ENCODE measurements around the gene RPRML.
"Not testable (repeated sequence)": the region's sequence is repeated elsewhere in the genome, so short reads cannot be mapped to it uniquely, and the experiment has no call there.

Gene RPRML

DNA sequence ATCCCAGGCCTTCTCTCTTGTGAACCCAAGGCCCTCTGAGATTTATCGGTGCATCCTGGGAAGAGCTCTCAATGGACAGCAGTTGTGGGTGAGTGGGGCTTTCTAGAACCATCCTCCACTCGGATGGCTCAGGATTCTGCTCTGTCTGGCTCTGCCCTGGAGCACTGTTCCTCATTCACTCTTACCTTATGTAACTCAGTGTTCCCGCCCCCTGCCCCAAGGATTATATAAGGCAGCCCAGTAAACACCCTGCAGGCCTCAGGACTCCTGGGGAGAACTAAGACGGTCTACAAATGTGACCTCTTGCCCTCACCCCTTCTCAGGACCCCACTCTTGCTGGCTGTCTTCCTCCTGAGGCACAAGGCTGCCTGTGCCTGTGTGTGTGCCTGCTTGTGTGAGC lies 3.8 kb downstream of the RPRML start:
- DNase-seq = no peak

DNA sequence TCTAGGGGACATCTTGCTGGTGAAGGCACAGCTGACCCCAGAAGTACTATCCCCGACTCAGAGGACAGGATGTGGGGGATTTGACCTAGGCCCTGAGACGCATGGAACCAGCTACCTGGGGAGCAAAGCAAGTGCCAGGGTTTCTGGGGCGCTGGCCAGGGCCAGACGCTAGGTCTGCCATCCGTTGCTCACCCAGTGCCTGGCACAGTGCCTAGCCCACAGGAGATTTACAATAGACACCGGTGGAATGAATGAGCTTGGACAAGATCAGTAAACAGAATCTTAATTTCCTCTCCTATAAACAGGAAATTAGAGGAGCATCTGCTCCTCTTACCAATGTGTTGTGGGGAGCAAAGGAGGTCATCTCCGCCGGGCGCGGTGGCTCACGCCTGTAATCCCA lies 5.0 kb downstream of the RPRML start:
- no peak for DNase-seq

DNA sequence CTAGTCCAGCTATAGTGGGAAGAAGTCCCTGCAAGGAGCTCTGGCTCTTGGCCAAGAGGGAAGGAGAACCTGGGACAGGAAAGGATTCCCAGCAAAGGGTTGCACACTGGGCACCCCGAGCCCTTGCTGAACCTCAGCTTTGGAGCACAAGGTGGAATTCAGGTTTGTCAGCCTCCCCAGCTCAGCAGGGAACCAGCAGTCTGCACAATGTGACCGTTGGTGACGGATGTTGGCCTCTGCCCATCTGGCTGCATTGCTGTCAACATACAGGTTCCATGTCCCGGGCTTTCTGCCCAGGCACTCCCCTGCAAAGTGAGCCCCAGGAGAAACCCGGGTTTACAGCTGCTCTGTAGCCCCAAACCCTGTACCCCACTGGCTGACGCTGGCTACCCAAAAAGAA lies 6.7 kb downstream of the RPRML start:
- DNase-seq = no peak

DNA sequence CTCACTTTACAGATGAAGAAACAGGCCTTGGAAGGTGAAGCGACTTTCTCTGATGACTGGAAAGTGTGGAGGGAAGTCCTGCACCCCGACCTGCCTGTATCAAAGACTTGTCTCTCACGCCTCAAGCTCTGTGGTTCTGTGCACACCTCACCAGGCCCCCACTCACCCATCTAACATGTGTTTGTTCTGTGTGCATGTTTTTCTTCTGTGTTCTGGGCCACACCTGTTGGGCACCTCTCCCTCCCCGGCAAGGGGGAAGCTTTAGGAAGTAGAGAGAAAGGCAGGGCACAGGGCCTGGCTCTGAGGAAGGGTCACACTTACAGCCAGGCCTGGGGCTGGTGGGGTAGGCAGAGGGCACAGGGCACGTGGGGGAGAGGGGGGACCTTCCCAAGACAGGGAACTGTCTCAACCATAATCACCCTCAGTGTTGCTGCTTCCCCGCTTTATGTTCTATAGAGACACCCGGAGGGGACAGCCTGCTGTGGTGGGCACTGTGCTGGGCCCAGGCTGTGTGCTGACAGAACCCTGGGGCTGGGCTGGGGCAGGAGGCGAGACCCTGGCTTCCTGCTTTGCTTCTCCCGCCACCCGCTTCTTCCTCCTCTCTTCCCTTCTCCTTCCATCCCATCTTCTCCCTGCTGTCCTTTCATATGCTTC lies 7.3 kb downstream of the RPRML start:
- DNase-seq = no peak

DNA sequence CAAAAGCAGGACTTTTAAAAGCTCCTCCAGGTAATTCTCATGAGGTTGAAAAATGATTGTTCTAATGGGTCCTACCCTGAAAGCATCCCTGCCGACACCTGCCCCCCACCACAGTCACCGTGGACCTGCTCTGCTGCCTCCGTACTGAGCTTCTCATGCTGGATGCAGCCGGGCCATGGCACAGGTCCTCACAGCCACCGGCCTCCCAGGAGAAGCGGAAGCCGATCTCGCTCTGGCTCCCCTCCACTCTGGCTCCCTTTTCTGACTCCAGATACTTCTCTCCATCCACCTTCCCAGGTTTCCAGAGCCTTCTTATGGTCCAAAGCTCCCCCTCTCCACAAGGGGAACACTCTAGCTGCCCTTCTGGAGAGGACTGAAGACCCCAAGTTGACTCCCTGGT lies 10.2 kb downstream of the RPRML start:
- no peak for DNase-seq

DNA sequence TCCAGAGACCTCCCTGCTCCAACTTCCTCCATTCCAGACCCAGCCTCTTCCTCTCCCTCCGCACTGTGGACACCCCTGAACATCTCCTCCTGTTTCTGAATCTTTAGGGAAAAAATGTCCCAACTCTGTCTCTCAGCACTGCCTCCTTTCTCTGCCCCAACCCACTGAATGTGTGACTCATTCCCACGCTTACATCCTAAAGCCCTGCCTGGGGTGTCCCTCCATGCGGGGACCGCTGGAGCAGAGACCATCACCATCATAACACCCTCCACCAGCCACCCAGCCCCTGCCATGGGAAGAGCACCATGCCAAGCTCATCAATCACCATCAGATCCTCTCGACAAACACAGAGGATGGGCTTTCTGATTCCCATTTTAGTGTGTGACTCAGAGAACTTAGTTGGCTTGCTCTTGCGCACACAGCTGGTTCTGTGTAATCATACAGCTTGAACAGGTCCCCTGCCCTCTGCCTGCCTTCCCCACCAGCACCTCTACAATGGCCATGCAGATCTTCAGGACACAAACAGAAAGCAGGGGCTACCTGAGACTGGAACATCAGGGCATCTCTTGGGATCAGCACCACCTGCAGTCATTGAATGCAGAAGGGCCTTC lies 10.7 kb downstream of the RPRML start:
- no peak for DNase-seq

DNA sequence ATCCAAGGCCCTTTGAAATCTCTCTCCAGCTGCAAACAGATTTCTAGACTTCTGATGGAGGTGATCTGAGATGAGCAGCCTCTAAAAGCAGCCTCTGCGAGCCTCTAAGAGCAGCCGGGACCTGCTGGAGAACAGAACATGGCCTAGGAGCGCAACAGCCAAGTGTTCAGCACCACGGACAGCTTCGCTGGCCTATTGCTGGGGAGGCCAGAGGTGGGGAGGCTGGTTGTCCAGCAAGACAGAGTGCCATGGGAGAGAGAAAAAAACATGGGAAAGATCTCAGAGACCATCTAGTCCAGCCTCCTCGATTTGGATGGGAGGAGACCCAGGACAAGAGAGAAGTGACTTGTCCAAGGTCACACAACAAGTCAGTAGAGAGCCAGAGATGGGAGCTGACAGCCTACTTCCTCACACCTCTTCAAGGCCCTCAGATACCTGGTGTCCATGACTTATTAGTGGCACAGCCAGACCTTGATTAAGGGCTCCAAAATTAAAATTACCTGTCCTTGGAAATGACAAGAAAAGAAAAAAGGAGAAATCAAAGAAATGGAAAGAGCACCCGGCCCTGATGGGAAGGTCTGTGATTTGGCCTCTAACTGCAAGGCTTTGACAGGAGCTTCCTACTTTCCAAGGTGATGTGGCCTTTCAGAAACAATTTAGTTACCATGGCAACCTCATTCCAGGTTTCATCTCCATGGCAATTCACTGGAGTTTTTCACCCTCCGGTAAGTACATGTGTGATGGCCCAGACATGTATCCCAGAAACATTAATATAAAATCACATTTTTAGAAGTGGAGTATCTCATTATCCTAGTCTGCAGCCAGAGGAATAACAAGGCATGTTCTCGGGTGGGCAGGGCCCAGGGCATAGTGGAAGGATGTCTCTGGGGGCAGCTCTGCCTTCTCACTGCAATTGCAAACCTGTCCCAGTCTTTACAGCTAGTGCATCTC lies 14.5 kb downstream of the RPRML start:
- DNase-seq = no peak

DNA sequence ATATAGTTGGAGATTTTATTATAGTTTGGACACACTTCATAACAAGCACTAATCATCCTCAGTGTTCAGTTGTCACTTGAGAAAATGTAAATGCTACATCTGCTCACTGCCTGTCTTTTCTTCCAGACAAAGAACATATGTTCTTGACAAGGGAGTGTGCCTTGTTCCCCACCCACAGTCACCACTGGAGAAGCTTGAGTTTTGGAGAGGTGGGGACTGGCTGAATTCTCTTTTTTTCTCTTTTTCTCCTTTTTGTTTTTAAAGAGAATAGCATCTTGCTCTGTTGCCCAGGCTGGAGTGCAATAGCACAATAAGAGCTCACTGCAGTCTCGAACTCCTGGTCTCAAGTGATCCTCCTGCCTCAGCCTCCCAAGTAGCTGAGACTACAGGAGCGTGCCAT lies 15.5 kb downstream of the RPRML start:
- no peak for DNase-seq

DNA sequence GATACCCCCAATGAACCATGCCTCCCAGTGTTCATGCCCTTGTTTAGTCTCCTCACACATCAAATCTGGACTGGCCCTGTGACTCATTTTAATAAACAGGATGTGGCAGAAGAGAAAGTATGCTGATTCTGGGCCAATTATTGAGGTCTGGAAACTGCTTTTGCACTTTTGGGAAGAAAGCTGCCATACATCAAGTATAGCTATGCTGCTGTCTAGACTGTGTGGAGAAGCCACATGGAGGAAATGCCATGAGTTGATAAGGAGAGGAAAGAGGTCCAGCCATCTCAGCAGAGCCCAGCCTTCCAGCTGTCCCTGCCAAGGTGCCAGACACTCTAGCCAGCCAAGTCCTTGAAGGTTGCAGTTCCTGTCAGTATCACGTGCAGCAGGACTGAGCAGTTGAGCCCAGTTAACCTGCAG lies 16.7 kb downstream of the RPRML start:
- no peak for DNase-seq

DNA sequence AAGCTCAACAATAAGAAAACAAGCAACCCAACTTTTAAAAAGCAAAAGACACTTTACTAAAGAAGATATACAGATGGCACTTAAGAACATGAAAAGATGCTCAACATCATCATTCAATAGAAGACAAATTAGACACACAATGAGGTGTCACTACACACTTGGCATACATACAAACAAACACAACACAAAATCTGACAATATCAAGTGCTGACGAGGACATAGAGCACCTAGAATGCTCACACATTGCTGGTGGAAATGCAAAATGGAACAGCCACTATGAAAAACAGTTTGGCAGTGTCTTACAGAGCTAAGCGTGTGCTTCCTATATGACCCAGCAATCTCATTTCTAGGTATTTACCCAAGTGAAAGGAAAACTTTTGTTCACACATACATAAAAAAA lies 18.9 kb downstream of the RPRML start:
- no peak for DNase-seq

DNA sequence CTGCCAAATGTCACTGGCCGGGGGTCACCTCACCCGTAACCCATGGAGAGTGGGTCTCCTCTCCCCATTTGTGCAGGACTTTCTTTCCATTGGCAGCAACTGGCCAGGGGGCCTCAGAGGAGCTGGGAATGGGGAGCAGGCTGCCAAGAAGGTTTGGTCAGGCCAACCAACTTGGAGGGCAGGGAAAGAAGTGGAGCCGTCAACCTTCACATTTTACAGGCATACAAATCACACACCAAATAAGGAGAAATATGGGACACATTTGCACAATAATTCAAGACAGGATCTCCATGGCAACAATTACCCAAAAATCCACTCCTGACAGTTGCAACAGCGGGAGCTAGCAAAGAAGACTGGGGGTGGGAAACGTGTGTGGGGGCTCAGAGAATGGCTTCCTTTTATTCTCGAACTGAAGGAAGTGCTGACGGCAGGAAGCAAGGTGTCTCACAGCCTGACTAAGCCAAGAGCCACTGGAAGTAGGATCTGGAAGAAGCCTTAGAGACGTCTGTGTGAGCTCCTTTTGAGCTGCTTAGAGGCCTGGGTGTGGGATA lies 20.9 kb downstream of the RPRML start:
- no peak for DNase-seq

DNA sequence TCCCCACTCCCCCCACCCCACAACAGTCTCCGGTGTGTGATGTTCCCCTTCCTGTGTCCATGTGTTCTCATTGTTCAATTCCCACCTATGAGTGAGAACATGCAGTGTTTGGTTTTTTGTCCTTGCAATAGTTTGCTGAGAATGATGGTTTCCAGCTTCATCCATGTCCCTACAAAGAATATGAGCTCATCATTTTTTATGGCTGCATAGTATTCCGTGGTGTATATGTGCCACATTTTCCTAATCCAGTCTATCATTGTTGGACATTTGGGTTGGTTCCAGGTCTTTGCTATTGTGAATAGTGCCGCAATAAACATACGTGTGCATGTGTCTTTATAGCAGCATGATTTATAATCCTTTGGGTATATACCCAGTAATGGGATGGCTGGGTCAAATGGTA lies 25.9 kb downstream of the RPRML start:
- not testable (repeated sequence) for DNase-seq

DNA sequence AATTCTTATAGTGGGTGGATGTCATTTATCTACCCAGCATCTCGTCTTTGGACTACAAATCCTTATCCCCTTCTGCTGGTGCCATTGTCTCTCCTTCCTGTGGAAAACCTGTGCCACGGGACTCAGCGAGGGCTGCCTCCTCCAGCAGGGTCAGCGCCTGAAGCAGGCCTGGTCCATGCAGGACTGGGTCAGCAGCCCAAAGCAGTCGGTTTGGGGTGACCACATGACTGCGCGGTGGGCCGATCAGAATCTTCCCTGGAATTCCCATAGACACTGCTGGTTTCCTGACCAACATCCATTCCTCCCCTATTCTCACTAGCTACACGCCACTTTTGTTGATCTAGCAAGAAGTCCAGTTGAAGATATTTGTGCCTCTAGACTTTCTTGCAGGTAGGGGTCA lies 26.9 kb downstream of the RPRML start:
- no peak for DNase-seq

DNA sequence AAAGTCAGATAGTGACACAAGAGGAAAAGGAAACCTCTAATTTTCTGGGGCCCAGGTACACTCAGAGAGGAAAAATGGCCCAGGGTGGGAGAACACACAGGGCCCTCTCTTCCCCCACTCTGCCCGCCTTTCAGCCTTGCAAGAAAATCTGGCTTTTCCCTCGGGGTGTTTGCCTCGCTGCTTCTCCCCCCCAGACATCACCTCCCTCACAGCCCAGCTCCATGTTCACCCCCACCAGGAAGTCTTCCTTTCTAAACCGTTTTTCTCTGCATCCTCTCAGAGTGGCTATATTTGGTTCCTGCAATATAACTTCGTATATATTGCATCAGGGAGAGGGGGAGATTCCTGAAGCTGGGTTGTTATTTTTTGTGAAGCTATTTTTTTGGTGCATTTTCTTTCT lies 27.3 kb downstream of the RPRML start:
- no peak for DNase-seq

DNA sequence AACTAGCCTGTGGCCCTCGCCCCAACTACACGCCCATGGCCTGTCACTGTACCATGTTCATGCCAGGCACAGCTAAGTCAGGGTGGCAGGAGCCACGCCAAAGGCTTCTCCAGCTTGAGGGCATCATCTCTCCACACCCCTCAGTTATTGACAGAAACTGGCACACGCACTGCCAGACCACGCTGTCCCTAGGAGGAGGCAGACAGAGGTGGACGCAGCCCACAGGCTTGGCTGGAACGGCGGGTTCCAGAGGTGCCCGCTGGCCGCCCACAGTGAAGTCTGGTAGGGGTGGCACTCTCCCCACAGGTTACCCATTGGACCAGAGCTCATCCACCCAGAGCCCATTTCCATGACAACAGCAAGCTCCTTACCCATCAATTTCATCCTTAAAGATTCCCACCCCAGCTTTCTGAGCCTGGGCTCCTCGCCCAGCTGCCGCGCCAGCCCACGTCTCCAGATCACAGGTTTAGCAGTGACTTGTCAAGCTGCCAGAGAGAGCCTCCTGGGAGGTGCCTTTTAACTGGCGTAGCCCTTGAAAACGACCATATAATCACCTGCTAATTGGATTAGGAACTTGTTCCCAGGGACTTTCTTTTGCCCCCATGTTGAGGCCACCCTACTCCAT lies 27.9 kb downstream of the RPRML start:
- no peak for DNase-seq

DNA sequence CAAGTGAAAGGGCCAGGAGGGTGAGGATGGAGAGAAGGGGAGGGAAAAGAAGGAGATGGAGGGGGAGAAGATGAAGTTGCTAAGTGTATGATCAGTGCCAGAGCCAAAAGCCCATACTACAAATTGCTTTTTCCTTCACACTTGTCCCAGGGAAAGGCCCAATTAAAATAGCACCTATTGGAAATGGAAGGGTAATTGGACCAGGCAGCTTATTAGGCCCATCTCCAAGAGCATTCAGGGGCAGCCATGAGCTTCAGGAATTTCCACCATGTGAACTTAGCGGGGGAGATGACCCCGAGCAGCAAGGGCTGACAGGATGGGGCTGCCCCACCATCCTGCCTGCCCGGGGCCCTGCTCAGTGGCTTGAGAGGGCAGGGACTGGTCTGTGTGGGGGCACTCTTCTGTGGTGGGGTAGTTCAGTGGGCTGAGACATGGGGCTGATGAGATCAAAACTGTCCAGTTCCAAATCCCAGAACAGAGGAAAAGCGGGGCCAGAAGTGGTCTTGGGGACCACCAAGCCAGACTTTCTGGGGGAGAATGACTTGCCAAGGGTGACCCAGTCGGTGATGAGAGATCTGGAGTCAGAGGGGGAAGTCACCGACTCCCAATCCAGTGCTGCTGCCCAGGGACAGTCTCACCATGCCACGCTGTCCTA lies 28.6 kb downstream of the RPRML start:
- DNase-seq = no peak

DNA sequence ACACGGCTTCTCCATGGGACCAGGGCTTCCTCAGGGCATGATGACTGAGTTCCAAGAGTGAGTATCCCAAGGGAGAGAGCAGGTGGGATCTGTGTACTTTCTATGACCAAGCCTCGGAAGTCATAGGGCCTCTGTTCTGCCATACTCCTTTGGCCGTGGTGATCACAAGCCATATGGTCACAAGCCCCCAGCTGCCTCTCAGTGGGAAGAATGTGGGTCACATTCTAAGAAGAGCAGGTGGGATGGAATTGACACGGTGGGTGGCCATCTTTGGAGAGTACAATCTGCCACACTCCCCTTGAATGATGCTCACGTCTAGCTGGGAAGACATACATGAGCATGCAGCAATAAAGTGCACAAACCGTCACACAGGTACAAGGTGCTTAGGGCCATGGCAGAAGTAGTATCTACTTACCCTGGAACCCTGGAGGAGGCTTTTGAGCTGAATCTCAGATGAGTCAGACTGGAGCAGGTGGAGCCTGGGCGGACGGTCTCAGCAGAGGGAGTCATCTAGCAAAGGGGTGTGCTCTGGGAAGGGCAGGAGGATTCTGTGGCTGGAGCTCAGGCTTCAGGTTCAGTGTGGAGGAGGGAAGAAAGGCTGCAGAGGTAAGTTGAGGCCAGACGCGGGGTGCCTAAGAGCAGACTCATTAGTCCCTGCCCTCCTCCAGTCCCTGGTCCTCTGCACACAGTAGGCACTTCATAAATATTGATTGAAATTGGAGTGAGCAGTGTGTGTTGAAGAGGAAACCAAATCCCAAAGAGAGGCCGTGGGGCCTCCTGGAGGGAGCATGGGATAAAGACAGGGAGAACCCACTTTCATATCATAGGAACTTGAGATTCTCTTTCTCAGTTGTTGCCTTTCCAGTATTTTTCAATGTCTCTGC lies 29.5 kb downstream of the RPRML start:
- DNase-seq = no peak

DNA sequence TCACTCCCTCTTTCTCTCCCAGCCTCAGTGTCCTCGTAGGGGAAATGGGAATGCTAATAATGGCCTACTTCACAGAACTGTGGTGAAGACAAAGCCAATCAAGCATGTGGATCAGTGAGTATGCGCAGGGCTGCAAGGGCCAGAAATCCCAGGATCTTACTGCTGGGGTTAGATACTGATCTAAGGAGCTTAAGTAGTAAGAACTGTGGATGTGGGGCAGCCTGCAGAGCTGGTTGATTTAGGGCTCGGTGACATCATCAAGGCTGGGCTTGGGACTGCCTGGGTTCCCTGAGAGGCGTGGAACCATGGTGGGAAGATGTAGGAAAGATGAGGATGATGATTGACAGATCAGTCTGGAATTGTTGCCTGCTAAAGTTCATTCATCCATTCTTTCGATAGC lies 30.5 kb downstream of the RPRML start:
- DNase-seq = no peak

DNA sequence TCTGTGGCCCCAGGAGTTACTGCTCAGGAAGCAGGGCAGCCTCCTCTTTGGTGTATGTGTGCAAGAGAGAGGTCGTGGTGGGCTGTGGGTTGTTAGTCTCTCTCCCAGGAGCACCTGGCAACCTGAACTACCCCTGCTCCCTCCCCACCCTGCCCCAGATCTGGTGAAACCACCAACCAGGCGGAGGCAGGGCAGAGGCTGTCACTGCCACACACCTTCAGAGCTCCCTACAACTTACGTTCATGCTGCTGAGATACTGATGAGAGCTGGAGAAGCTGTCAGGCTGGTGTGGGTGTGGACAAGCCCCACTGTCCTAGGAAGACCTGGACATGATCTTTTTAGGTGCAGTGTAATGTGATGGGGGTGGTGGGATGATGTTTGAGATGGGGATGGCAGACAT lies 31.8 kb downstream of the RPRML start:
- no peak for DNase-seq

DNA sequence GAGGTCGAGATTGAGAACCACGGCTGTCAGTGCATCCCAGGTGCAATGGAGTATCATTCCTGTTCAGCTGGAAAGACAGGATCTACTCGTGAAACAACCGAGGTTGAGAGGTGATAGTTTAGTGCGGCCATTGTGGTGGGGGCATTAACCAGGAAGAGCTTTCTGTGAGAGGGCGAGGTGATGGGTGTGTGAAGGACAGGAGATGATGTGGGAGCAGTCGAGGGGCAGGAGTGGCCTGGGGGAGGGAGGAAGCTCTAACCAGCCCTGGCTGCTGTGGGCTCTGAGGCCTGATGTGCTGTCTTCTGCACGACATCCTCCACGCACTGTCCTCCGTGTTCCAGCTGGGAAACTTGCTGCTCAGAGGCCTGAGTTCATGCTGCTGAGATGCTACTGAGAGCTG lies 34.1 kb downstream of the RPRML start:
- DNase-seq = no peak

DNA sequence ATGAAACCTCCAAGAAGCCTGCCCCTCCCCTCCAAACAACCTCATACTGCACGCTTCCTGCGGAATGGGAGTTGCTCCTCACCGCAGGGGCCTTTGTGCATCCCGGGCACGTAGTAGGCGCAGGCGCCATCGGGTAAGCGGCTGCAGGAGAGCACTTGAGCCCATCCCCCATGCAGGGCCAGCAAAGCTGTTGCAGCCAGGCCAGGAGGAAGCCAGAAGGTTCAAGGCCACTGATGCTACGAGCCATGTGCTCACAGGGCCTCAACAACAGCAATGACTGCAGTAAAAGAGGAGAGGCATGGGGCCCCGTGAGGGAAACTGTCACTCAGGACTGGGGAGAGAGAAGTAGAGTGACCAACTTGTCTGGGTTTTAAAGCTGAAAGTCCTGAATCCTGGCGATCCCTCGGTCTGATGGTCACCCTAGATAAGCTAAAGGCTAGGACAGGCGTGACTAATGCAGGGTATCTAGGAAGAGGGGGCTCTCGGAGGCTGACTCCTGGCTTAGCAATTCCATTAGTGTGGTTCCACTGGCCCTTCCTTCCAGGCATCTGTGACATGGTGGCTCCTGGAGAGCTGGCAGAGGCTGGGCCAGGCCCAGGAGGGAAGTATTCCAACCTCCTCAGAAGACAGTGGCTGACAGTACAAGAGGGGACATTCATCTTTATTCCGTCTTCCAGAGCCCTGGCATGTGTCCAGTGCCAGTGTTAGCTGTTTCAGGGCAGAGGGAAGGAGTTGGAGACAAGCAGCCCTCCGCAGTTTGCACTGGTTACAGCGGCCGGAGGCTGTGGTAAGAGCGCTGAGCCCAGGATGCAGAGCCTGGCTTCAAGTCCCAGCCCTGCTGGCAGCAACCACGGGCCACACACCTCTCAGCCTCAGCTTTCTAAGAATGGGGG lies 35.3 kb downstream of the RPRML start:
- DNase-seq = no peak

All from SHP77 treated with DMSO at 0.1 percent for 48 hours (cell line).